ENCODE measurements around the gene GCAT.

Gene GCAT

DNA sequence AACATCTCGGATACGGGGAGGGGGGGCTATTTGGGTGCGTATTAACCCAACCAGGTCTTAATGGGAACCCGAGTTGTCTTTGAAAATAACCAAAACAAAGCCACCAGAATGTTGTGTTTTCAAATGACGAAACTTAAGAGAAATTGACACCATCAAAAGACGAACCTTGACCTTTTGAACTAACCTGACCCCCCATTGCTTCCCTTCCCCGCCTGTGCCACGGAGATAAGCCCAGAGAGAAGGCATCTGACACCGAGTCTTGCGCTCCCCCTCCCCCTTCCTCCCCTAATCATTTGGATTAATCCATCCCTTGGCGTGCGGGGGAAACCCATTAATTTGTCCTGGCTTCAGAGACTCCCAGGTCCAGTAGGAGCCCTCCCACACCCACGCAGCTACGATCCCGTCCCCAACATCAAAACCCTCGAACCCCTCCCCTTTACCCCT is 4.5 kb upstream of the GCAT start:
- Histone ChIP-seq H3K4me2 (ENCODE audit: low read depth, low read length, poor library complexity, severe bottlenecking) (no peak overlapping the region), H3K4me3 (ENCODE audit: insufficient read depth, low read length, poor library complexity, severe bottlenecking) (no peak overlapping the region), H3K9me2 (replicated peaks; ENCODE audit: insufficient read depth, low read length) (no peaks in the 10 kb centered on the region), H4K20me1 (ENCODE audit: low read depth, low read length) (no peaks in the 10 kb centered on the region), H3K36me3 (ENCODE audit: low read length) (no peaks in the 10 kb centered on the region), H3K27me3 (ENCODE audit: low read length) (0 out of 2 replicates have a peak, but pooled peaks cover 3% of the 10 kb centered on the region), H3K9me3 (ENCODE audit: insufficient read depth, low read length) (no peaks in the 10 kb centered on the region), H3F3A (ENCODE audit: insufficient read depth) (peaks cover 4% of the 10 kb centered on the region; the same call in 1 of the 2 replicates), H3K9ac (ENCODE audit: low read length) (no peak overlapping the region), H3K79me2 (ENCODE audit: insufficient read depth, low read length) (no peaks in the 10 kb centered on the region), H3K27ac (ENCODE audit: low read depth, low read length) (no peak overlapping the region), H2AFZ (ENCODE audit: low read depth, low read length, severe bottlenecking) (no peak overlapping the region)
- TF ChIP-seq EZH2phosphoT487 (conservative IDR thresholded peaks at IDR 0.05; ENCODE audit: low read length): no peak
- TF ChIP-seq, protein P1, sequence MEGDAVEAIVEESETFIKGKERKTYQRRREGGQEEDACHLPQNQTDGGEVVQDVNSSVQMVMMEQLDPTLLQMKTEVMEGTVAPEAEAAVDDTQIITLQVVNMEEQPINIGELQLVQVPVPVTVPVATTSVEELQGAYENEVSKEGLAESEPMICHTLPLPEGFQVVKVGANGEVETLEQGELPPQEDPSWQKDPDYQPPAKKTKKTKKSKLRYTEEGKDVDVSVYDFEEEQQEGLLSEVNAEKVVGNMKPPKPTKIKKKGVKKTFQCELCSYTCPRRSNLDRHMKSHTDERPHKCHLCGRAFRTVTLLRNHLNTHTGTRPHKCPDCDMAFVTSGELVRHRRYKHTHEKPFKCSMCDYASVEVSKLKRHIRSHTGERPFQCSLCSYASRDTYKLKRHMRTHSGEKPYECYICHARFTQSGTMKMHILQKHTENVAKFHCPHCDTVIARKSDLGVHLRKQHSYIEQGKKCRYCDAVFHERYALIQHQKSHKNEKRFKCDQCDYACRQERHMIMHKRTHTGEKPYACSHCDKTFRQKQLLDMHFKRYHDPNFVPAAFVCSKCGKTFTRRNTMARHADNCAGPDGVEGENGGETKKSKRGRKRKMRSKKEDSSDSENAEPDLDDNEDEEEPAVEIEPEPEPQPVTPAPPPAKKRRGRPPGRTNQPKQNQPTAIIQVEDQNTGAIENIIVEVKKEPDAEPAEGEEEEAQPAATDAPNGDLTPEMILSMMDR (IDR thresholded peaks at IDR 0.05; ENCODE audit: insufficient read depth, low read length, poor library complexity, severe bottlenecking): no peak

DNA sequence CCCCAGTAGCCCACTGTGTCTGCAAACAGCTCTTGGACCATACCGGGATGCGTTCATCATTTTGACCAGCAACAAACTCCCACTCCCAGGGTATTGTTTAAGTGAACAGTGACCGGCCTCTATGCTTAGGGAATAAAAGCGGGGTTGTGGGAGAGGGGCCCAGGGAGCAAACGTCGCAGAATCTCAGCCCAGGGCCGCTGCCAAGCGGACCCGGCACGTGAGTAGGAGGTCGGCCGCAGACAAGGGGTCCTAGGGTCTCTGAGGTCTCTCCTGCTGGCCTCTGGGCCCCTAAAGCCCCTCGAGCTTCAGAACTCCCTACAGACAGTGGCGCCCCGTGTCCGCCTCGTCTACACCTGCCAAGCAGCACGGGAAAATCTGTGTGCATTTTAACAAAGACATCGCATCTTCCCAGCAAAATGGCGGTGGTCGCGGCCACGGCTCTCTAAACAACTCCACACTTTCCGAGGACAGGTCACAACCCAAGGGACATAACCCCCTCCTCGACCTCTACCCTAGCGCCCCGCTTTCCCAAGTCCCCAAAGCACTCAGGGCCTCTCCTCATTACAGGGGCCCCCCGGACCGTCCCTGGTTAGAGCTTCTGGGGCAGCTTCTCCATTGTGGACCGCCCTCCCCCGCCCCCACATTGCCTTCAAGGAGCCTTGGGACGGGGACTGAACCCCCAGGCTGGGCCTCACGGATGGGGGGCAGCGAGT is 3.9 kb upstream of the GCAT start:
- H4K20me1 ChIP-seq (ENCODE audit: low read depth, low read length): no peaks in the 10 kb centered on the region
- H3F3A ChIP-seq (ENCODE audit: insufficient read depth): peaks cover 4% of the 10 kb centered on the region; the same call in 1 of the 2 replicates
- H2AFZ ChIP-seq (ENCODE audit: low read depth, low read length, severe bottlenecking): no peak overlapping the region
- no peaks in the 10 kb centered on the region for H3K36me3 ChIP-seq (ENCODE audit: low read length)
- H3K27me3 ChIP-seq (ENCODE audit: low read length): 0 out of 2 replicates have a peak, but pooled peaks cover 3% of the 10 kb centered on the region
- no peak overlapping the region for H3K9ac ChIP-seq (ENCODE audit: low read length)
- H3K4me2 ChIP-seq (ENCODE audit: low read depth, low read length, poor library complexity, severe bottlenecking): no peak overlapping the region
- H3K4me3 ChIP-seq (ENCODE audit: insufficient read depth, low read length, poor library complexity, severe bottlenecking): no peak overlapping the region
- H3K79me2 ChIP-seq (ENCODE audit: insufficient read depth, low read length): no peaks in the 10 kb centered on the region
- H3K9me3 ChIP-seq (ENCODE audit: insufficient read depth, low read length): no peaks in the 10 kb centered on the region
- TF ChIP-seq EZH2phosphoT487 (conservative IDR thresholded peaks at IDR 0.05; ENCODE audit: low read length): no peak
- TF ChIP-seq, protein P1 (IDR thresholded peaks at IDR 0.05; ENCODE audit: insufficient read depth, low read length, poor library complexity, severe bottlenecking): no peak
- H3K9me2 ChIP-seq (replicated peaks; ENCODE audit: insufficient read depth, low read length): no peaks in the 10 kb centered on the region
- H3K27ac ChIP-seq (ENCODE audit: low read depth, low read length): no peak overlapping the region

DNA sequence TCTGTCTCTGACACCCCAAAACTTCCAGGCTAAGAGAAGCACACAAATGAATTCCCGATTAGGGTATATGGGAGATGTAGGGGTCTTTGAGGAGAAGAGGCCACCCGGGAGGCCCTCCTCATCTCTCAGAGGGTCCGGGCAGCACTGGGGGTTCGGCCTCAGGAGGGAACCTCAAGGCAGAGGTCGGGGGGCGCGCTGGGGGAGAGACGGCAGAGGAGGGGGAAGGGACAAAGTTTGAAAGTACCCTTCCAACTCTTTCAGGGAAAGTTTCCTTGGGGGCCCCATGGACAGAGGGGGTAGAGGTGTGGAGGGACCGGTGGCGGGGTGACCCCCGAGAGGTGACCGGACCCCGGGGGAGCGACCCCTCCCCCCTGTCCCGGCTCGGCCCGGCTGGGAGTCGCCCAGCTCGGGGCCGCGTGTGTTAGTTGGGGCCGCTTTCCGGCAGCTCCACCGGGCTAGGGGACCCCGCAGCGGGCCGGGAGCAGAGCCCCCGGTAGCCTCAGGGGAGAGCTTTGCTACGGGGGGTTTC is 3.3 kb upstream of the GCAT start:
- Histone ChIP-seq H4K20me1 (ENCODE audit: low read depth, low read length) (no peaks in the 10 kb centered on the region), H2AFZ (ENCODE audit: low read depth, low read length, severe bottlenecking) (no peak overlapping the region), H3K27ac (ENCODE audit: low read depth, low read length) (no peak overlapping the region), H3K9me2 (replicated peaks; ENCODE audit: insufficient read depth, low read length) (no peaks in the 10 kb centered on the region), H3F3A (ENCODE audit: insufficient read depth) (peaks cover 4% of the 10 kb centered on the region; the same call in 1 of the 2 replicates), H3K36me3 (ENCODE audit: low read length) (no peaks in the 10 kb centered on the region), H3K9ac (ENCODE audit: low read length) (no peak overlapping the region), H3K27me3 (ENCODE audit: low read length) (0 out of 2 replicates have a peak, but pooled peaks cover 3% of the 10 kb centered on the region), H3K4me2 (ENCODE audit: low read depth, low read length, poor library complexity, severe bottlenecking) (no peak overlapping the region), H3K9me3 (ENCODE audit: insufficient read depth, low read length) (no peaks in the 10 kb centered on the region), H3K4me3 (ENCODE audit: insufficient read depth, low read length, poor library complexity, severe bottlenecking) (no peak overlapping the region), H3K79me2 (ENCODE audit: insufficient read depth, low read length) (no peaks in the 10 kb centered on the region)
- TF ChIP-seq EZH2phosphoT487 (conservative IDR thresholded peaks at IDR 0.05; ENCODE audit: low read length): no peak
- TF ChIP-seq, protein P1 (IDR thresholded peaks at IDR 0.05; ENCODE audit: insufficient read depth, low read length, poor library complexity, severe bottlenecking): no peak
